ENCODE data around the gene ASCL1. TPM values are rescaled to one million over a fixed set of nuclear protein-coding genes. Genes with fewer than 3 reads are reported as not detected.

ASCL1 gene
- total RNA-seq, 2 experiments from 2014 or later: not detected

GRCh38 chr12:102939059-102939458 lies 18.4 kb upstream of the ASCL1 start:
- no peaks in the 10 kb centered on the region for H3K36me3 Mint-ChIP-seq (ENCODE audit: low read depth)
- intact Hi-C loops (cut with micrococcal nuclease): no loop called here
- no peak overlapping the region for H3K4me3 Mint-ChIP-seq
- H3K27me3 Mint-ChIP-seq: peaks cover 28% of the 10 kb centered on the region
- DNase-seq (no peak), ATAC-seq (no peak)
- ChIA-PET POLR2A (no interaction called here), CTCF (interaction anchor here (1.0 to 2.5 kb wide), 3 partner anchors 9 to 610 kb away, joined by 3 to 12 read pairs (median 10); no protein-coding TSS in a partner anchor)
- no peaks in the 10 kb centered on the region for H3K4me1 Mint-ChIP-seq (ENCODE audit: low read depth)
- TF ChIP-seq, protein P1, sequence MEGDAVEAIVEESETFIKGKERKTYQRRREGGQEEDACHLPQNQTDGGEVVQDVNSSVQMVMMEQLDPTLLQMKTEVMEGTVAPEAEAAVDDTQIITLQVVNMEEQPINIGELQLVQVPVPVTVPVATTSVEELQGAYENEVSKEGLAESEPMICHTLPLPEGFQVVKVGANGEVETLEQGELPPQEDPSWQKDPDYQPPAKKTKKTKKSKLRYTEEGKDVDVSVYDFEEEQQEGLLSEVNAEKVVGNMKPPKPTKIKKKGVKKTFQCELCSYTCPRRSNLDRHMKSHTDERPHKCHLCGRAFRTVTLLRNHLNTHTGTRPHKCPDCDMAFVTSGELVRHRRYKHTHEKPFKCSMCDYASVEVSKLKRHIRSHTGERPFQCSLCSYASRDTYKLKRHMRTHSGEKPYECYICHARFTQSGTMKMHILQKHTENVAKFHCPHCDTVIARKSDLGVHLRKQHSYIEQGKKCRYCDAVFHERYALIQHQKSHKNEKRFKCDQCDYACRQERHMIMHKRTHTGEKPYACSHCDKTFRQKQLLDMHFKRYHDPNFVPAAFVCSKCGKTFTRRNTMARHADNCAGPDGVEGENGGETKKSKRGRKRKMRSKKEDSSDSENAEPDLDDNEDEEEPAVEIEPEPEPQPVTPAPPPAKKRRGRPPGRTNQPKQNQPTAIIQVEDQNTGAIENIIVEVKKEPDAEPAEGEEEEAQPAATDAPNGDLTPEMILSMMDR (IDR thresholded peaks at IDR 0.05): no peak
- H3K27ac Mint-ChIP-seq: no peak overlapping the region
- H3K9me3 Mint-ChIP-seq: peaks cover 3% of the 10 kb centered on the region

GRCh38 chr12:102939670-102940222 lies 17.7 kb upstream of the ASCL1 start:
- ATAC-seq: no peak
- H3K9me3 Mint-ChIP-seq: peaks cover 3% of the 10 kb centered on the region
- DNase-seq: no peak
- H3K36me3 Mint-ChIP-seq (ENCODE audit: low read depth): no peaks in the 10 kb centered on the region
- intact Hi-C loops (cut with micrococcal nuclease): no loop called here
- POLR2A ChIA-PET: no interaction called here
- CTCF ChIA-PET: interaction anchor here (1.0 to 2.5 kb wide), 3 partner anchors 9 to 609 kb away, joined by 3 to 12 read pairs (median 10); no protein-coding TSS in a partner anchor
- H3K4me1 Mint-ChIP-seq (ENCODE audit: low read depth): no peaks in the 10 kb centered on the region
- no peak overlapping the region for H3K4me3 Mint-ChIP-seq
- peaks cover 29% of the 10 kb centered on the region for H3K27me3 Mint-ChIP-seq
- TF ChIP-seq, protein P1 (IDR thresholded peaks at IDR 0.05): no peak
- no peak overlapping the region for H3K27ac Mint-ChIP-seq

DNA sequence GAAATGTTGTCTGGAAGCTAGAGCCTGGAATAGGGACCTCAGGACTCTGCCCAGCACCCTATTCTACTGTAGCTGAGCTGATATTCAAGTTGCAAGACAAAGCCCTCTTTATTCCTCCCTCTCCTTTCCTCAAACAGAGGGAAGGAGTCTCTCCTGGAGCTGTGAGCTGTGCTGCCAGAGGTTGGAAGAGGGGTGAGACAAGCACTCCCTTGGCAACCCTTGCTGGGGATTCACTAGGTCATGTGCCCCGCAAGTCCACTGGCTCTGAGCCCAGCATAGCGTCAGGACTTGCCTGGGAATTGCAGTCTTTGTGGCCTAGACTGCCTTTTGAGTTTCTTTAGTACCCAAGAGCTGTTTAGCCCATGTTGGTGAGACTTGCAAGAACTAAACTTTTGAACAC lies 11.4 kb upstream of the ASCL1 start:
- DNase-seq: no peak
- Mint-ChIP-seq H3K27me3 (peaks cover 50% of the 10 kb centered on the region), H3K9me3 (peaks cover 3% of the 10 kb centered on the region), H3K36me3 (ENCODE audit: low read depth) (no peaks in the 10 kb centered on the region), H3K27ac (no peak overlapping the region), H3K4me1 (ENCODE audit: low read depth) (peaks cover 3% of the 10 kb centered on the region), H3K4me3 (no peak overlapping the region)
- TF ChIP-seq, protein P1 (IDR thresholded peaks at IDR 0.05): no peak
- intact Hi-C loops (cut with micrococcal nuclease): no loop called here
- ChIA-PET POLR2A (no interaction called here), CTCF (interaction anchor here (0.6 to 1.9 kb wide), 2 partner anchors 47 to 602 kb away, joined by 3 to 5 read pairs; no protein-coding TSS in a partner anchor)
- ATAC-seq: no peak

DNA sequence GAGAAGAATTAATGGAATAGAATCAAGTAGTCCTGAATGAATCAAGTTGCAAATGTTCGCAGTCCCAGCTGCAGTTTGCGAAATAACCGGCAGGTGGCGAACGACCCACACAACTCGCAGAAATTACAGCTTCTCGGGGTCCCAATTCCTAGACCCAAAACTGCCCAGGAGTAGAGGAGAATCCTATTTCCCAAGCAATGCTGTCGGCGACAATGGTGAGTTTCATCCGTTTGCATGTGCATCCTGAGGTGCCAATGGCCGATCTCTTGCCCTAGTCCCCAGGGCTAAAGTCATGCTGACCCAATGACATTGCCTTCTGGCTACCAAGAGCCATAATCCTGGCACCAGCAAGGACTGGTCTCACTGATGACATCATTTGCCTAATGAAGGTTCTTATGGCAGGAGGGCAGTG lies 8.5 kb upstream of the ASCL1 start:
- ChIA-PET POLR2A (no interaction called here), CTCF (interaction anchor here (0.7 to 4.3 kb wide), 24 partner anchors 8 to 877 kb away, joined by 3 to 71 read pairs (median 3); no protein-coding TSS in a partner anchor)
- peak; percentile 74 for DNase-seq
- intact Hi-C loops (cut with micrococcal nuclease): loop anchor here (2.0 kb wide), 1 partner anchor 600 kb away; no protein-coding TSS in a partner anchor
- no peak for ATAC-seq
- H3K4me1 Mint-ChIP-seq (ENCODE audit: low read depth): peaks cover 9% of the 10 kb centered on the region
- no peak overlapping the region for H3K27ac Mint-ChIP-seq
- H3K36me3 Mint-ChIP-seq (ENCODE audit: low read depth): no peaks in the 10 kb centered on the region
- TF ChIP-seq, protein P1 (IDR thresholded peaks at IDR 0.05): peak; percentile 96
- peaks cover 53% of the 10 kb centered on the region for H3K27me3 Mint-ChIP-seq
- no peak overlapping the region for H3K4me3 Mint-ChIP-seq
- no peaks in the 10 kb centered on the region for H3K9me3 Mint-ChIP-seq
